CD4-positive, alpha-beta T cell treated with Interleukin-12 subunit alpha and Interleukin-12 subunit beta, for 1 hour (primary cell): ENCODE measurements around the gene RD3L.
"Not testable (repeated sequence)": the region's sequence is repeated elsewhere in the genome, so short reads cannot be mapped to it uniquely, and the experiment has no call there.

ENCODE experiments used
- DNase-seq: peaks from one replicate; pipeline ENCODE4 v3.0.0-alpha.2; 2020

Gene RD3L

GRCh38 chr14:103941973-103942736, at the start of gene RD3L:
Gene RD3L, minus strand, starts transcription at chr14:103942529. Its CDS starts 834 bp downstream, at chr14:103941695.
- no peak for DNase-seq

GRCh38 chr14:103989964-103990363, 47.6 kb upstream of the RD3L start:
- no peak for DNase-seq

GRCh38 chr14:103989034-103989433, 46.7 kb upstream of the RD3L start:
- no peak for DNase-seq

GRCh38 chr14:103984196-103984595, 41.9 kb upstream of the RD3L start:
- no peak for DNase-seq

GRCh38 chr14:103980623-103981238, 38.4 kb upstream of the RD3L start:
- not testable (repeated sequence) for DNase-seq

- no peak for DNase-seq
These were observed 32.2 kb upstream of the RD3L start for GRCh38 chr14:103974575-103974974.

GRCh38 chr14:103973354-103973753, 31.0 kb upstream of the RD3L start:
- DNase-seq, result no peak

GRCh38 chr14:103969961-103970360, 27.6 kb upstream of the RD3L start:
- no peak for DNase-seq

GRCh38 chr14:103966631-103967030, 24.3 kb upstream of the RD3L start:
- DNase-seq, result no peak

GRCh38 chr14:103961928-103962578, 19.7 kb upstream of the RD3L start:
- DNase-seq, result no peak

GRCh38 chr14:103960457-103961055, 18.2 kb upstream of the RD3L start:
- no peak for DNase-seq

- no peak for DNase-seq
These were observed 6.9 kb upstream of the RD3L start for GRCh38 chr14:103949131-103949790.

GRCh38 chr14:103948442-103948841, 6.1 kb upstream of the RD3L start:
- DNase-seq, result no peak

- DNase-seq, result no peak
These were observed 4.6 kb upstream of the RD3L start for GRCh38 chr14:103946975-103947374.

GRCh38 chr14:103943673-103944072, 1.3 kb upstream of the RD3L start:
- no peak for DNase-seq

- no peak for DNase-seq
These were observed 867 bp downstream of the RD3L start for GRCh38 chr14:103941462-103941861.

GRCh38 chr14:103935102-103935501, 7.2 kb downstream of the RD3L start:
- DNase-seq, result no peak

GRCh38 chr14:103932791-103933490, 9.4 kb downstream of the RD3L start:
- no peak for DNase-seq

GRCh38 chr14:103931422-103931821, 10.9 kb downstream of the RD3L start:
- no peak for DNase-seq

- DNase-seq, result no peak
These were observed 12.2 kb downstream of the RD3L start for GRCh38 chr14:103930051-103930604.

GRCh38 chr14:103928011-103928890, 14.1 kb downstream of the RD3L start, which contains the start of gene TDRD9:
Gene TDRD9, plus strand, starts transcription at chr14:103928456. Its CDS starts 54 bp downstream, at chr14:103928510.
- DNase-seq, result no peak
